GM23338 (cell line): ENCODE measurements around the gene NRDE2.

Source experiments
- CREB1 ChIP-seq: fragments of 250-450 bp; sonication (Bioruptor Pico); IDR thresholded peaks from 2 replicates; pipeline ENCODE4 v1.5.0; 2020; ENCODE audit warnings: low read depth, mild to moderate bottlenecking, moderate library complexity
- EZH2 ChIP-seq: fragments of 200-600 bp; sonication (generic); IDR thresholded peaks from one replicate; pipeline ENCODE4 v1.8.0; 2017; ENCODE audit warnings: antibody characterized with exemption, mild to moderate bottlenecking, low read depth; ENCODE audit not compliant: unreplicated experiment
- EZH2phosphoT487 ChIP-seq: fragments of 200-600 bp; sonication (generic); IDR thresholded peaks from one replicate; pipeline ENCODE4 v1.8.1; 2018; ENCODE audit warnings: antibody characterized with exemption; ENCODE audit not compliant: unreplicated experiment
- JUNB ChIP-seq: IDR thresholded peaks from one replicate; pipeline ENCODE4 v1.6.1; 2016; ENCODE audit warnings: antibody characterized with exemption; ENCODE audit not compliant: unreplicated experiment
- NANOG ChIP-seq: IDR thresholded peaks from 2 replicates; pipeline ENCODE4 v1.6.1; 2016; ENCODE audit warnings: antibody characterized with exemption, borderline replicate concordance
- POLR2AphosphoS5 ChIP-seq: IDR thresholded peaks from 2 replicates; pipeline ENCODE4 v1.6.1; 2016; ENCODE audit warnings: antibody characterized with exemption, low read depth
- STAT1 ChIP-seq: IDR thresholded peaks from one replicate; pipeline ENCODE4 v1.6.1; 2016; ENCODE audit warnings: antibody characterized with exemption; ENCODE audit not compliant: unreplicated experiment
- ZNF114 ChIP-seq: fragments of 250-450 bp; sonication (Bioruptor Pico); IDR thresholded peaks from 2 replicates; pipeline ENCODE4 v1.5.0; 2020; ENCODE audit warnings: mild to moderate bottlenecking, moderate library complexity
- ZNF331 ChIP-seq: fragments of 250-450 bp; sonication (Bioruptor Pico); IDR thresholded peaks from 2 replicates; pipeline ENCODE4 v1.5.0; 2020; ENCODE audit warnings: low read depth, mild to moderate bottlenecking, moderate library complexity
- TF ChIP-seq, protein P1 (sequence below), 2 experiments: fragments of 200-600 bp in 1 of 2; sonication (generic) in 1 of 2; conservative IDR thresholded peaks; 2 replicates each; pipeline versions ENCODE4 v1.5.1 to v1.6.1; 2016 to 2017; ENCODE audit warnings: antibody characterized with exemption in 2 of 2, low read depth in 2 of 2, mild to moderate bottlenecking in 2 of 2, moderate library complexity in 1 of 2
- TF ChIP-seq, protein P2 (sequence below): fragments of 250-450 bp; sonication (Bioruptor Pico); IDR thresholded peaks from 2 replicates; pipeline ENCODE4 v1.5.0; 2020; ENCODE audit warnings: mild to moderate bottlenecking, moderate library complexity
- TF ChIP-seq, protein P3 (sequence below): IDR thresholded peaks from one replicate; pipeline ENCODE4 v1.6.1; 2018; ENCODE audit warnings: antibody characterized with exemption; ENCODE audit not compliant: unreplicated experiment
- TF ChIP-seq, protein P4 (sequence below): IDR thresholded peaks from 2 replicates; pipeline ENCODE4 v1.6.1; 2016; ENCODE audit warnings: antibody characterized with exemption

DNA sequence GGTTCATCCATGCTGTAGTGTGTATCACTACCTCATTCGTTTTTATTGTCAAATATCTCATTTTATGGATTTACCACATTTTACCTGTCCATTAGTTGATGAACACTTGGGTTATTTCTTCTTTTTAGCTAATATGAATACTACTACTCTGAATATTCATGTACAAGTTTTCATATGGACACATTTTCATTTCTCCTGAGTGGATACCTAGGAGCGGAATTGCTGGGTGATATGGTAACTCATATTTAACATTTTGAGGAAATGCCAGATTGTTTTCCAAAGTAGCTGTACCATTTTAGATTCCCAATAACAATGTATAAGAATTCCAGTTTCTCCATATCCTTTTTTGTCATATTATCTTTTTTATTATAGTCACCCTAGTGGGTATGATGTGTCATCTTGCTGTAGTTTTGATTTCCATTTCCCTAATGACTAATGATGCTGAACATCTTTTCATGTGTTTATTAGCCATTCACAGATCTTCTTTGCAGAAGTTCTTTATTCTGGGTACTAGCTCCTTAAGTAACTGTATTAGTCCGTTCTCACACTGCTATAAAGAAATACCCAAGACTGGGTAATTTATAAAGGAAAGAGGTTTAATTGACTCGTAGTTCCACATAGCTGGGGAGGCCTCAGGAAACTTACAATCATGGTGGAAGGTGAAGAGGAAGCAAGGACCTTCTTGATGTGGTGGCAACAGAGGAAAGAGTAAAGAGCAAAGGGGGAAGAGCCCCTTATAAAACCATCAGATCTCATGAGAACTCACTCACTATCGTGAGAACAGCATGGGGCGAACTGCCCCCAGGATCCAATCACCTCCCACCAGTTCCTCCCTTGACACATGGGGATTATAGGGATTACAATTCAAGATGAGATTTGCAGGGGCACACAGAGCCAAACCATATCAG lies 11.9 kb downstream of the NRDE2 start:
- TF ChIP-seq, protein P1, sequence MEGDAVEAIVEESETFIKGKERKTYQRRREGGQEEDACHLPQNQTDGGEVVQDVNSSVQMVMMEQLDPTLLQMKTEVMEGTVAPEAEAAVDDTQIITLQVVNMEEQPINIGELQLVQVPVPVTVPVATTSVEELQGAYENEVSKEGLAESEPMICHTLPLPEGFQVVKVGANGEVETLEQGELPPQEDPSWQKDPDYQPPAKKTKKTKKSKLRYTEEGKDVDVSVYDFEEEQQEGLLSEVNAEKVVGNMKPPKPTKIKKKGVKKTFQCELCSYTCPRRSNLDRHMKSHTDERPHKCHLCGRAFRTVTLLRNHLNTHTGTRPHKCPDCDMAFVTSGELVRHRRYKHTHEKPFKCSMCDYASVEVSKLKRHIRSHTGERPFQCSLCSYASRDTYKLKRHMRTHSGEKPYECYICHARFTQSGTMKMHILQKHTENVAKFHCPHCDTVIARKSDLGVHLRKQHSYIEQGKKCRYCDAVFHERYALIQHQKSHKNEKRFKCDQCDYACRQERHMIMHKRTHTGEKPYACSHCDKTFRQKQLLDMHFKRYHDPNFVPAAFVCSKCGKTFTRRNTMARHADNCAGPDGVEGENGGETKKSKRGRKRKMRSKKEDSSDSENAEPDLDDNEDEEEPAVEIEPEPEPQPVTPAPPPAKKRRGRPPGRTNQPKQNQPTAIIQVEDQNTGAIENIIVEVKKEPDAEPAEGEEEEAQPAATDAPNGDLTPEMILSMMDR (conservative IDR thresholded peaks at IDR 0.05; ENCODE audit: low read depth in 2 of 2) = no peak
- no peak for TF ChIP-seq EZH2
- TF ChIP-seq CREB1 (CRISPR knock-in tag) = no peak
- TF ChIP-seq, protein P2, sequence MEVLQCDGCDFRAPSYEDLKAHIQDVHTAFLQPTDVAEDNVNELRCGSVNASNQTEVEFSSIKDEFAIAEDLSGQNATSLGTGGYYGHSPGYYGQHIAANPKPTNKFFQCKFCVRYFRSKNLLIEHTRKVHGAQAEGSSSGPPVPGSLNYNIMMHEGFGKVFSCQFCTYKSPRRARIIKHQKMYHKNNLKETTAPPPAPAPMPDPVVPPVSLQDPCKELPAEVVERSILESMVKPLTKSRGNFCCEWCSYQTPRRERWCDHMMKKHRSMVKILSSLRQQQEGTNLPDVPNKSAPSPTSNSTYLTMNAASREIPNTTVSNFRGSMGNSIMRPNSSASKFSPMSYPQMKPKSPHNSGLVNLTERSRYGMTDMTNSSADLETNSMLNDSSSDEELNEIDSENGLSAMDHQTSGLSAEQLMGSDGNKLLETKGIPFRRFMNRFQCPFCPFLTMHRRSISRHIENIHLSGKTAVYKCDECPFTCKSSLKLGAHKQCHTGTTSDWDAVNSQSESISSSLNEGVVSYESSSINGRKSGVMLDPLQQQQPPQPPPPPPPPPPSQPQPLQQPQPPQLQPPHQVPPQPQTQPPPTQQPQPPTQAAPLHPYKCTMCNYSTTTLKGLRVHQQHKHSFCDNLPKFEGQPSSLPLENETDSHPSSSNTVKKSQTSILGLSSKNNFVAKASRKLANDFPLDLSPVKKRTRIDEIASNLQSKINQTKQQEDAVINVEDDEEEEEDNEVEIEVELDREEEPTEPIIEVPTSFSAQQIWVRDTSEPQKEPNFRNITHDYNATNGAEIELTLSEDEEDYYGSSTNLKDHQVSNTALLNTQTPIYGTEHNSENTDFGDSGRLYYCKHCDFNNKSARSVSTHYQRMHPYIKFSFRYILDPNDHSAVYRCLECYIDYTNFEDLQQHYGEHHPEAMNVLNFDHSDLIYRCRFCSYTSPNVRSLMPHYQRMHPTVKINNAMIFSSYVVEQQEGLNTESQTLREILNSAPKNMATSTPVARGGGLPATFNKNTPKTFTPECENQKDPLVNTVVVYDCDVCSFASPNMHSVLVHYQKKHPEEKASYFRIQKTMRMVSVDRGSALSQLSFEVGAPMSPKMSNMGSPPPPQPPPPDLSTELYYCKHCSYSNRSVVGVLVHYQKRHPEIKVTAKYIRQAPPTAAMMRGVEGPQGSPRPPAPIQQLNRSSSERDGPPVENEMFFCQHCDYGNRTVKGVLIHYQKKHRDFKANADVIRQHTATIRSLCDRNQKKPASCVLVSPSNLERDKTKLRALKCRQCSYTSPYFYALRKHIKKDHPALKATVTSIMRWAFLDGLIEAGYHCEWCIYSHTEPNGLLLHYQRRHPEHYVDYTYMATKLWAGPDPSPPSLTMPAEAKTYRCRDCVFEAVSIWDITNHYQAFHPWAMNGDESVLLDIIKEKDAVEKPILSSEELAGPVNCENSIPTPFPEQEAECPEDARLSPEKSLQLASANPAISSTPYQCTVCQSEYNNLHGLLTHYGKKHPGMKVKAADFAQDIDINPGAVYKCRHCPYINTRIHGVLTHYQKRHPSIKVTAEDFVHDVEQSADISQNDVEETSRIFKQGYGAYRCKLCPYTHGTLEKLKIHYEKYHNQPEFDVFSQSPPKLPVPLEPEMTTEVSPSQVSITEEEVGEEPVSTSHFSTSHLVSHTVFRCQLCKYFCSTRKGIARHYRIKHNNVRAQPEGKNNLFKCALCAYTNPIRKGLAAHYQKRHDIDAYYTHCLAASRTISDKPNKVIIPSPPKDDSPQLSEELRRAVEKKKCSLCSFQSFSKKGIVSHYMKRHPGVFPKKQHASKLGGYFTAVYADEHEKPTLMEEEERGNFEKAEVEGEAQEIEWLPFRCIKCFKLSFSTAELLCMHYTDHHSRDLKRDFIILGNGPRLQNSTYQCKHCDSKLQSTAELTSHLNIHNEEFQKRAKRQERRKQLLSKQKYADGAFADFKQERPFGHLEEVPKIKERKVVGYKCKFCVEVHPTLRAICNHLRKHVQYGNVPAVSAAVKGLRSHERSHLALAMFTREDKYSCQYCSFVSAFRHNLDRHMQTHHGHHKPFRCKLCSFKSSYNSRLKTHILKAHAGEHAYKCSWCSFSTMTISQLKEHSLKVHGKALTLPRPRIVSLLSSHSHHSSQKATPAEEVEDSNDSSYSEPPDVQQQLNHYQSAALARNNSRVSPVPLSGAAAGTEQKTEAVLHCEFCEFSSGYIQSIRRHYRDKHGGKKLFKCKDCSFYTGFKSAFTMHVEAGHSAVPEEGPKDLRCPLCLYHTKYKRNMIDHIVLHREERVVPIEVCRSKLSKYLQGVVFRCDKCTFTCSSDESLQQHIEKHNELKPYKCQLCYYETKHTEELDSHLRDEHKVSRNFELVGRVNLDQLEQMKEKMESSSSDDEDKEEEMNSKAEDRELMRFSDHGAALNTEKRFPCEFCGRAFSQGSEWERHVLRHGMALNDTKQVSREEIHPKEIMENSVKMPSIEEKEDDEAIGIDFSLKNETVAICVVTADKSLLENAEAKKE (CRISPR knock-in tag) = no peak
- no peak for TF ChIP-seq ZNF331
- no peak for TF ChIP-seq POLR2AphosphoS5
- TF ChIP-seq EZH2phosphoT487 = no peak
- TF ChIP-seq, protein P3, sequence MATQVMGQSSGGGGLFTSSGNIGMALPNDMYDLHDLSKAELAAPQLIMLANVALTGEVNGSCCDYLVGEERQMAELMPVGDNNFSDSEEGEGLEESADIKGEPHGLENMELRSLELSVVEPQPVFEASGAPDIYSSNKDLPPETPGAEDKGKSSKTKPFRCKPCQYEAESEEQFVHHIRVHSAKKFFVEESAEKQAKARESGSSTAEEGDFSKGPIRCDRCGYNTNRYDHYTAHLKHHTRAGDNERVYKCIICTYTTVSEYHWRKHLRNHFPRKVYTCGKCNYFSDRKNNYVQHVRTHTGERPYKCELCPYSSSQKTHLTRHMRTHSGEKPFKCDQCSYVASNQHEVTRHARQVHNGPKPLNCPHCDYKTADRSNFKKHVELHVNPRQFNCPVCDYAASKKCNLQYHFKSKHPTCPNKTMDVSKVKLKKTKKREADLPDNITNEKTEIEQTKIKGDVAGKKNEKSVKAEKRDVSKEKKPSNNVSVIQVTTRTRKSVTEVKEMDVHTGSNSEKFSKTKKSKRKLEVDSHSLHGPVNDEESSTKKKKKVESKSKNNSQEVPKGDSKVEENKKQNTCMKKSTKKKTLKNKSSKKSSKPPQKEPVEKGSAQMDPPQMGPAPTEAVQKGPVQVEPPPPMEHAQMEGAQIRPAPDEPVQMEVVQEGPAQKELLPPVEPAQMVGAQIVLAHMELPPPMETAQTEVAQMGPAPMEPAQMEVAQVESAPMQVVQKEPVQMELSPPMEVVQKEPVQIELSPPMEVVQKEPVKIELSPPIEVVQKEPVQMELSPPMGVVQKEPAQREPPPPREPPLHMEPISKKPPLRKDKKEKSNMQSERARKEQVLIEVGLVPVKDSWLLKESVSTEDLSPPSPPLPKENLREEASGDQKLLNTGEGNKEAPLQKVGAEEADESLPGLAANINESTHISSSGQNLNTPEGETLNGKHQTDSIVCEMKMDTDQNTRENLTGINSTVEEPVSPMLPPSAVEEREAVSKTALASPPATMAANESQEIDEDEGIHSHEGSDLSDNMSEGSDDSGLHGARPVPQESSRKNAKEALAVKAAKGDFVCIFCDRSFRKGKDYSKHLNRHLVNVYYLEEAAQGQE = no peak
- no peak for TF ChIP-seq STAT1
- TF ChIP-seq JUNB = no peak
- TF ChIP-seq NANOG = no peak
- TF ChIP-seq, protein P4, sequence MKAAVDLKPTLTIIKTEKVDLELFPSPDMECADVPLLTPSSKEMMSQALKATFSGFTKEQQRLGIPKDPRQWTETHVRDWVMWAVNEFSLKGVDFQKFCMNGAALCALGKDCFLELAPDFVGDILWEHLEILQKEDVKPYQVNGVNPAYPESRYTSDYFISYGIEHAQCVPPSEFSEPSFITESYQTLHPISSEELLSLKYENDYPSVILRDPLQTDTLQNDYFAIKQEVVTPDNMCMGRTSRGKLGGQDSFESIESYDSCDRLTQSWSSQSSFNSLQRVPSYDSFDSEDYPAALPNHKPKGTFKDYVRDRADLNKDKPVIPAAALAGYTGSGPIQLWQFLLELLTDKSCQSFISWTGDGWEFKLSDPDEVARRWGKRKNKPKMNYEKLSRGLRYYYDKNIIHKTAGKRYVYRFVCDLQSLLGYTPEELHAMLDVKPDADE = no peak
- TF ChIP-seq ZNF114 (CRISPR knock-in tag) = no peak
